Lower leg skin (tissue), 4 donors: ENCODE measurements around the gene RHOC. TPM values are rescaled to one million over a fixed set of nuclear protein-coding genes. Genes with fewer than 3 reads are reported as not detected.
A peak's percentile ranks its signal among the peaks of the same experiment; 100 is the strongest.

Source experiments
- DNase-seq, 2 donors: peaks; one replicate each; pipeline ENCODE4 v3.0.0-alpha.2; 2019; ENCODE audit warnings: low spot score in 2 of 2
- H3K4me3 ChIP-seq: fragments of 200-600 bp; sonication (generic); 2 replicates; pipeline ENCODE4 v1.5.1; 2017; ENCODE audit warnings: mild to moderate bottlenecking, low read depth; ENCODE audit not compliant: poor library complexity, severe bottlenecking
- POLR2A ChIP-seq, 2 donors: fragments of 450-650 bp; IDR thresholded peaks; one replicate each; pipeline ENCODE4 v1.6.1; 2016 to 2017; ENCODE audit warnings: antibody characterized with exemption in 2 of 2, mild to moderate bottlenecking in 1 of 2, moderate library complexity in 1 of 2
- WGBS, 2 donors: methylation state at CpG; one replicate each; pipeline ENCODE4 v1.1.5; 2018; 5-methylcytosine and 5-hydroxymethylcytosine counted together
- intact Hi-C: fragments of 100-400 bp; cut with DNase I; formaldehyde crosslinking; loops from one replicate; pipeline ENCODE4 v1.15.0; 2023; ENCODE audit warnings: low total_unique reads
- total RNA-seq, 4 donors: library from RNA; depleted of rRNA; stranded (reverse); fragments of >200 nt; gene quantifications; one replicate each; pipeline ENCODE4 v1.1.0, GENCODE V29; 2016
- TF ChIP-seq, protein P1 (sequence below), 3 donors: fragments of 450-650 bp; IDR thresholded peaks; one replicate each; pipeline ENCODE4 v1.5.1; 2016; ENCODE audit warnings: antibody characterized with exemption in 3 of 3, mild to moderate bottlenecking in 3 of 3, moderate library complexity in 2 of 3

Gene RHOC
- total RNA-seq = 100 to 1,000 TPM; 133 to 214 (median 184) TPM

DNA sequence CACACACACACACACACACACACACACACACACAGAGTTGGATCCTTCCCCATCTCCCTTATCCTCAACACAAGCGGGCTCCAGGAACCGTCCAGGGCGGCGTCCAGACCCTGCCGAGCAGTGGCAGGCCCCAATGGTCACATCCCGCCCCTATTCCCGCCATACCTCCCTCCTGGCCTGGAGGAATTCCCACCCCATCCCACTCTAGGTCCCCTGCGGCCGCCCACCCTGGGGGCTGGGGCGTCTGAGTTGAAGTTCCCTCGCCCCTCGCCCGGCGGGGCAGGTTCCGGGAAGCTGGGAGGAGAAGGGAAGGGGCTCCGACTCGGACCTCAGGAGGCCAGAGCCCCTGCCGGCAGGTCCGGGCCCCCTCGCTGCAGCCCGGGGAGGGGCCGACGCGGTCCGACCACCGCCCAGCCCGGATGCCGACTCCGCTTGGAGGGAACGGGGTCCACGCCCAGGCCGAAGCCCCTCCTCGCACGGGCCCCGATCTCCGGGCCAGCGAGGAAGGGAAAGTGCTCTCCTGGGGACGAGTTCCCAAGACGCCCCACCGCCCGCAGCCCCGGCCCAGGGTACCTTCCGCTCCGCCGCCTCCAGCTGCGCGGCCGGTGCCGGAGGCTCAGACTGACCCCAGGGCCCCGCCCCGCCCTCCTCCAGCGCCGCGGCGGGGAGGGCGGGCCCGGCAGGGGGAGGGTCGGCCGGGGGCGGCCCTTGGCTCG lies at the start of gene RHOC:
TSS of gene RHOC (minus strand) at position 623 of the 716 bp plus-strand sequence. CDS start 3,328 bp downstream, outside the sequence.
- peak in 1 of 2 donors; percentile 94 for DNase-seq
- intact Hi-C loops = loop anchor here (5.0 to 10.0 kb wide), 2 partner anchors 202 to 314 kb away; partner anchors contain the start of gene WNT2B
- 3 to 7% methylated on average over 9 to 53 of the region's 61 CpGs for WGBS, 2 donors
- H3K4me3 ChIP-seq = peak within 1 kb of the TSS; percentile 90
- no peak for TF ChIP-seq POLR2A (IDR thresholded peaks at IDR 0.05)
- TF ChIP-seq, protein P1, sequence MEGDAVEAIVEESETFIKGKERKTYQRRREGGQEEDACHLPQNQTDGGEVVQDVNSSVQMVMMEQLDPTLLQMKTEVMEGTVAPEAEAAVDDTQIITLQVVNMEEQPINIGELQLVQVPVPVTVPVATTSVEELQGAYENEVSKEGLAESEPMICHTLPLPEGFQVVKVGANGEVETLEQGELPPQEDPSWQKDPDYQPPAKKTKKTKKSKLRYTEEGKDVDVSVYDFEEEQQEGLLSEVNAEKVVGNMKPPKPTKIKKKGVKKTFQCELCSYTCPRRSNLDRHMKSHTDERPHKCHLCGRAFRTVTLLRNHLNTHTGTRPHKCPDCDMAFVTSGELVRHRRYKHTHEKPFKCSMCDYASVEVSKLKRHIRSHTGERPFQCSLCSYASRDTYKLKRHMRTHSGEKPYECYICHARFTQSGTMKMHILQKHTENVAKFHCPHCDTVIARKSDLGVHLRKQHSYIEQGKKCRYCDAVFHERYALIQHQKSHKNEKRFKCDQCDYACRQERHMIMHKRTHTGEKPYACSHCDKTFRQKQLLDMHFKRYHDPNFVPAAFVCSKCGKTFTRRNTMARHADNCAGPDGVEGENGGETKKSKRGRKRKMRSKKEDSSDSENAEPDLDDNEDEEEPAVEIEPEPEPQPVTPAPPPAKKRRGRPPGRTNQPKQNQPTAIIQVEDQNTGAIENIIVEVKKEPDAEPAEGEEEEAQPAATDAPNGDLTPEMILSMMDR (IDR thresholded peaks at IDR 0.05) = no peak

DNA sequence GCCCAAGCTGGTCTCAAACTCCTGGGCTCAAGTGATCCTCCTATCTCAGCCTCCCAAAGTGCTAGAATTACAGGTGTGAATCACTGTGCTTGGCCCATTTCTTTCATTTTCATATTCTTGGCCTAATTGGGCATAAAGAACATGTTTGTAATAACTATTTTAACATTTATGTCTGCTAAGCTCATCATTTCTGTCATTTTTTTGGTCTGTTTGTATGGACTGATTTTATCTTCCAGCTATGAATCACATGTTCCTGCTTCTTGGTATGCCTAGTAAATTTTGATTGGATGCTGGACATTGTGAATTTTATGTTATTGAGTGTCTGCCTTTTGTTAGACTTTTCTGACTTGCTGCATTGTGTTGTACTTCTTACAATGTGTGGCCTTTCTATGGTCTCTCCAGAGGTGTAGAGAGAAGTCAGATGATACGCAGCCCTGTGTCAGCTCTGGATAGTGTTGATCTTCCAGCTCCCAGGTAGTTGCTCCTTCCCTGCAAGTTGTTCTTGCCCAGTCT lies 47.2 kb upstream of the RHOC start:
- DNase-seq = no peak
- H3K4me3 ChIP-seq = no peak overlapping the region
- no peak for TF ChIP-seq POLR2A (IDR thresholded peaks at IDR 0.05)
- TF ChIP-seq, protein P1 (IDR thresholded peaks at IDR 0.05) = no peak
- intact Hi-C loops = no loop called here
- 0 to 94% methylated on average over 1 of the region's 1 CpG for WGBS, 2 donors

DNA sequence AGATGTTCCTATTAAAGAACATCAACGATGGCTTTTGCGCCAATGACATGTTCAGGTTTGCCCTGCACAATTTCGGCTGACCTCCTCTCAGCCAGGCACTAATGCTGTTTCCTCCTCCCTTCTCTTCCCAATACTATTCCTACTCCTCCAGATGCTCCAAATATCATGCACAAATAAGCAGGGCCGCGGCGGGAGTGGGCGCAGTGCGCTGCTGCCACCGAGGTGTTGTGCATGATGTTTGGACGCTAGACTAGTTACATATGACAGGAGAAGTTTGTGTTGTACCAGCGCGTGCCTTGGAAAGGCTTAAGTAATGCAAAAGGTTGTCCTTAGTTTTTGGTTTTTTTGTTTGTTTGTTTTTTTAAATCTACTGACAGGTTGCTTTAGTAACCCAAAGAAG lies 41.5 kb upstream of the RHOC start:
- TF ChIP-seq POLR2A (IDR thresholded peaks at IDR 0.05) = no peak
- TF ChIP-seq, protein P1 (IDR thresholded peaks at IDR 0.05) = no peak
- 91 to 92% methylated on average over 12 of the region's 12 CpGs for WGBS, 2 donors
- DNase-seq = no peak
- intact Hi-C loops = no loop called here
- H3K4me3 ChIP-seq = no peak overlapping the region

DNA sequence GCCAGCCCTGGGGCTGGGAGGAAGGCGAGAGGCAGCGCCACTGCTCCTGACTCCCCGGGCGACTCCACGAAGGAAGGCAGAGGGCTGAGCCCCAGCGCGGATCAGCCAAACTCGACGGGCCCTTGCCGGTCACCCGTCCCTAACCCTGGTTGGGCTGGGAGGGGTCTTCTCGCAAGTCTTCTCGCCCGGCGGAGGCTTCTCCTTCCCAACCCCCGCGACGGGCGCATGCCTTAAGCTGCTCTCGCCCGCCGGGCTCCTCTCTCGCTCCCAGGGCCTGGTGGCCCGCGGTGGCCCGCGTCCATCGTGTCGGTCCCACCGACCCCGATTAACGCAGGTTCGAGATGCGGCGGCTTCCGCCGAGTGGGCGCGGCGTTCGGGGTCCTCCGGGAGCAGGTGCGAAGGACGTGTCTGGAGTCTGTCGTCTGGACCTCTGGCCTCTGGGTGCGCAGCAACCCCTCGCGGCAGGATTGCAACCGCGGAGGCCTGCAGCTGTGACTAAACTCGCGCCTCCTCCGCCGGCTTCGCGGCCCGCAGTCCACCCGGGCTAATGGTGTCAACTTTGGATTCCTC lies 37.2 kb upstream of the RHOC start:
- DNase-seq = no peak
- H3K4me3 ChIP-seq = no peak overlapping the region
- intact Hi-C loops = no loop called here
- WGBS, 2 donors = 3 to 6% methylated on average over 8 to 21 of the region's 58 CpGs
- TF ChIP-seq POLR2A (IDR thresholded peaks at IDR 0.05) = no peak

DNA sequence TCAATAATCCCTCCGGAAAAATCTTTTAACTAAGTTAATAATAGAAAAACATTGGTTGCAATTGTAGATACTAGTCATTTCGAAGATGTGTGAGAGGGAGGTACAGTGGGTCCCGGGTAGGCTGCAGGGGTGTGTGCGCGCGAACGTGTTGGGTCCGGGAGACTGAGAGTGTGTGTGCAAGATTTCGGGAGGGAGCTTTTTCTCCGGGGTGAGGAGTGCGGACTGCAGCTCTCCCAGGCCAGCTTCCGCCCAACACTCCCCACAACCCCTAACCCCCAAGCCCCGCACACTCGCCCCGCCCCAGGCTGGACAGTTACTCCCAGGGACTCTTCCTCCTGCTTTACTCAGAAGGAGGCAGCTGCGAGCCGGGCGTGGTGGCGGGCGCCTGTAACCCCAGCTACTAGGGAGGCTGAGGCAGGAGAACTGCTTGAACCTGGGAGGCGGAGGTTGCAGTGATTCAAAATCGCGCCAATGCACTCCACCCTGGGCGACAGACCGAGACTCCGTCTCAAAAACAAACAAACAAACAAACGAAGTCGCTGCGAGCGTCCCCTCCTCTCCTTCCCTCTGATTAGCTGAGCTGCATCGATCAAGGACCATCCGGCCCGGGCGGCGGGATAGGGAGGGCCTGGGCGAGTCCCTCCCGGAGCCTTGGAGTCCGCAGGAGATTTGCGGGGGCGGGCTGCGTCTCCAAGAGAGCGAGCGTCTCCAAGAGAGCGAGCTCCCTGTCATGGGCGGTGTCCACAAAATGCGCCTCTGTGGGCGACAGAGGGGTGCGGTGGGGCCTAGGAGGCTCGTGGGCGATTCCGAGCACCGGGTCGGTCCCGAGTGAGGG lies 36.5 kb upstream of the RHOC start:
- no peak overlapping the region for H3K4me3 ChIP-seq
- intact Hi-C loops = no loop called here
- no peak for TF ChIP-seq POLR2A (IDR thresholded peaks at IDR 0.05)
- TF ChIP-seq, protein P1 (IDR thresholded peaks at IDR 0.05) = no peak
- WGBS, 2 donors = 19 to 43% methylated on average over 43 to 44 of the region's 54 CpGs
- peak in 1 of 2 donors; percentile 54 for DNase-seq

DNA sequence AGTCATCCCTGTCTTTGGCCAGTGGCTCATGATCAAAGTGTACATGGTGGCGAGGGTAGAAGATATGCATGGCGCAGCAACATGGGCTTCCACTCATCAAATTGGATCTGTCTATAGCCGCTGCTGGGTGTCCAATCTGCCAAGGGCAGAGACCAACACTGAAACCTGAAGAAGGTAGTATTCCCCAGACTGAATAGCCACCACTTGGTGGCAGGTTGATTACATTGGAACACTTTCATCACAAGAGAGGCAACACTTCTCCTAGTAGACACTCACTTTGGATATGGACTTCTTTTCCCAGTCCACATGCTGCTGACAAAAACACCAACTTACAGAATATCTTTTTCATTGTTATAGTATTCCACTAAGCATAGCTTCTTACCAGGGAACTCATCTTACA lies 30.6 kb upstream of the RHOC start:
- TF ChIP-seq, protein P1 (IDR thresholded peaks at IDR 0.05) = no peak
- TF ChIP-seq POLR2A (IDR thresholded peaks at IDR 0.05) = no peak
- WGBS, 2 donors = 91 to 94% methylated on average over 3 of the region's 3 CpGs
- intact Hi-C loops = no loop called here
- DNase-seq = no peak
- no peak overlapping the region for H3K4me3 ChIP-seq
